Naive thymus-derived CD8-positive, alpha-beta T cell (primary cell): ENCODE measurements around the gene ATG2B. TPM values are rescaled to one million over a fixed set of nuclear protein-coding genes. Genes with fewer than 3 reads are reported as not detected.

ENCODE experiments used
- ATAC-seq, 2 donors: fragments of 150-1000 bp; cut with Tn5 transposase in 1 of 2; sonication (Bioruptor Pico), chemical (Tn5 transposase) in 1 of 2; 1 replicate in 1 of 2; 2 replicates in 1 of 2; pipeline ENCODE4 v1.10.0; 2021; ENCODE audit warnings: mild to moderate bottlenecking in 2 of 2, moderate library complexity in 2 of 2
- POLR2A ChIA-PET: fragments of 350-600 bp; sonication (Branson Sonifier 250); formaldehyde crosslinking; loops from one replicate; lab custom pipeline; 2021; ENCODE audit warnings: antibody characterized with exemption; lab: Charles Lee
- DNase-seq, 10 donors: peaks; one replicate each; pipeline versions ENCODE4 v3.0.0 to v3.0.0-alpha.2; 2020 to 2022
- H3K27ac Mint-ChIP-seq, 10 donors: one replicate each; pipeline ENCODE4 v1.8.0; 2020 to 2022; ENCODE audit warnings: mild to moderate bottlenecking in 10 of 10, mixed read lengths in 10 of 10, moderate library complexity in 4 of 10, inconsistent platforms in 1 of 10
- H3K27me3 Mint-ChIP-seq, 5 donors: one replicate each; pipeline ENCODE4 v1.8.0; 2021 to 2022; ENCODE audit warnings: mixed read lengths in 5 of 5
- H3K36me3 Mint-ChIP-seq, 3 donors: one replicate each; pipeline ENCODE4 v1.8.0; 2020 to 2022; ENCODE audit warnings: mixed read lengths in 3 of 3, mild to moderate bottlenecking in 2 of 3, inconsistent platforms in 1 of 3
- H3K4me1 Mint-ChIP-seq, 4 donors: one replicate each; pipeline ENCODE4 v1.8.0; 2021 to 2022; ENCODE audit warnings: mixed read lengths in 4 of 4
- H3K4me3 Mint-ChIP-seq, 10 donors: one replicate each; pipeline ENCODE4 v1.8.0; 2020 to 2022; ENCODE audit warnings: mild to moderate bottlenecking in 10 of 10, mixed read lengths in 10 of 10, moderate library complexity in 6 of 10, inconsistent platforms in 1 of 10
- H3K9me3 Mint-ChIP-seq, 9 donors: one replicate each; pipeline ENCODE4 v1.8.0; 2020 to 2022; ENCODE audit warnings: mixed read lengths in 9 of 9, mild to moderate bottlenecking in 3 of 9, inconsistent platforms in 1 of 9, moderate library complexity in 1 of 9
- polyA plus RNA-seq, 3 donors: library from polyadenylated mRNA; unstranded; fragments of 300-500 nt; fragmentation: Illumina TruSeq; gene quantifications; one replicate each; pipeline ENCODE4 v1.2.3, GENCODE V29; 2021
- total RNA-seq, 8 experiments: library from RNA in 2 of 8; stranded (reverse) in 2 of 8; gene quantifications; one replicate each; pipeline ENCODE4 v1.2.3 and lab custom pipeline; 2021 to 2026

The ATG2B gene
- total and polyA plus RNA-seq, 5 experiments from 2014 or later, result 0.96 to 32.1 (median 2.0) TPM

GRCh38 chr14:96338551-96338950 is 24.6 kb downstream of the ATG2B start:
- POLR2A ChIA-PET, result no interaction called here
- peaks cover 0 to 2% (median 0%) of the 10 kb centered on the region in 4 donors for H3K4me1 Mint-ChIP-seq
- no peaks in the 10 kb centered on the region for H3K9me3 Mint-ChIP-seq
- no peak for ATAC-seq
- H3K27ac Mint-ChIP-seq, result no peak overlapping the region
- H3K4me3 Mint-ChIP-seq, result no peak overlapping the region
- no peak for DNase-seq
- peaks cover 4 to 72% (median 24%) of the 10 kb centered on the region in 3 donors for H3K36me3 Mint-ChIP-seq
- no peaks in the 10 kb centered on the region for H3K27me3 Mint-ChIP-seq

- H3K4me3 Mint-ChIP-seq, result no peak overlapping the region
- POLR2A ChIA-PET, result no interaction called here
- H3K9me3 Mint-ChIP-seq, result no peaks in the 10 kb centered on the region
- ATAC-seq (no peak), DNase-seq (no peak)
- no peaks in the 10 kb centered on the region for H3K27me3 Mint-ChIP-seq
- H3K27ac Mint-ChIP-seq, result no peak overlapping the region
- peaks cover 0 to 2% (median 0%) of the 10 kb centered on the region in 4 donors for H3K4me1 Mint-ChIP-seq
- H3K36me3 Mint-ChIP-seq, result peaks cover 4 to 70% (median 14%) of the 10 kb centered on the region in 3 donors
Measured at GRCh38 chr14:96324219-96324618, 38.9 kb downstream of the ATG2B start.

GRCh38 chr14:96320605-96321004 is 42.5 kb downstream of the ATG2B start:
- Mint-ChIP-seq H3K27ac (peak overlapping the region in 1 of 10 donors; percentile 81), H3K4me1 (no peaks in the 10 kb centered on the region), H3K9me3 (no peaks in the 10 kb centered on the region), H3K36me3 (peaks cover 9 to 84% (median 30%) of the 10 kb centered on the region in 3 donors), H3K27me3 (no peaks in the 10 kb centered on the region), H3K4me3 (no peak overlapping the region)
- POLR2A ChIA-PET, result no interaction called here
- ATAC-seq (no peak), DNase-seq (no peak)

- Mint-ChIP-seq H3K36me3 (peaks cover 9 to 84% (median 35%) of the 10 kb centered on the region in 3 donors), H3K9me3 (no peaks in the 10 kb centered on the region), H3K4me3 (no peak overlapping the region), H3K27me3 (no peaks in the 10 kb centered on the region), H3K27ac (no peak overlapping the region), H3K4me1 (no peaks in the 10 kb centered on the region)
- DNase-seq, result no peak
- POLR2A ChIA-PET, result no interaction called here
- ATAC-seq, result no peak
Measured at GRCh38 chr14:96318836-96319235, 44.3 kb downstream of the ATG2B start.

- peaks cover 9 to 82% (median 34%) of the 10 kb centered on the region in 3 donors for H3K36me3 Mint-ChIP-seq
- H3K4me3 Mint-ChIP-seq, result no peak overlapping the region
- ATAC-seq (no peak), DNase-seq (no peak)
- H3K27ac Mint-ChIP-seq, result no peak overlapping the region
- H3K27me3 Mint-ChIP-seq, result no peaks in the 10 kb centered on the region
- H3K4me1 Mint-ChIP-seq, result no peaks in the 10 kb centered on the region
- POLR2A ChIA-PET, result no interaction called here
- H3K9me3 Mint-ChIP-seq, result no peaks in the 10 kb centered on the region
Measured at GRCh38 chr14:96316087-96316486, 47.1 kb downstream of the ATG2B start.

GRCh38 chr14:96310906-96311305 is 52.2 kb downstream of the ATG2B start:
- Mint-ChIP-seq H3K27ac (no peak overlapping the region), H3K4me1 (no peaks in the 10 kb centered on the region), H3K4me3 (no peak overlapping the region), H3K27me3 (no peaks in the 10 kb centered on the region), H3K36me3 (peaks cover 11 to 88% (median 49%) of the 10 kb centered on the region in 3 donors), H3K9me3 (no peaks in the 10 kb centered on the region)
- DNase-seq, result no peak
- POLR2A ChIA-PET, result no interaction called here
- no peak for ATAC-seq

- POLR2A ChIA-PET, result no interaction called here
- Mint-ChIP-seq H3K4me1 (no peaks in the 10 kb centered on the region), H3K27ac (no peak overlapping the region), H3K36me3 (peaks cover 8 to 87% (median 43%) of the 10 kb centered on the region in 3 donors), H3K27me3 (no peaks in the 10 kb centered on the region), H3K4me3 (no peak overlapping the region), H3K9me3 (no peaks in the 10 kb centered on the region)
- ATAC-seq, result no peak
- peak in 1 of 10 donors; percentile 9 for DNase-seq
Measured at GRCh38 chr14:96309896-96310330, 53.2 kb downstream of the ATG2B start.

GRCh38 chr14:96309133-96309895 is 53.8 kb downstream of the ATG2B start:
- Mint-ChIP-seq H3K27ac (no peak overlapping the region), H3K36me3 (peaks cover 8 to 86% (median 40%) of the 10 kb centered on the region in 3 donors), H3K9me3 (no peaks in the 10 kb centered on the region), H3K4me1 (no peaks in the 10 kb centered on the region), H3K4me3 (no peak overlapping the region), H3K27me3 (no peaks in the 10 kb centered on the region)
- ATAC-seq, result no peak
- DNase-seq, result no peak
- POLR2A ChIA-PET, result no interaction called here

GRCh38 chr14:96307434-96307833 is 55.7 kb downstream of the ATG2B start:
- Mint-ChIP-seq H3K36me3 (peaks cover 5 to 83% (median 36%) of the 10 kb centered on the region in 3 donors), H3K27me3 (no peaks in the 10 kb centered on the region), H3K27ac (no peak overlapping the region), H3K9me3 (no peaks in the 10 kb centered on the region), H3K4me3 (no peak overlapping the region), H3K4me1 (no peaks in the 10 kb centered on the region)
- POLR2A ChIA-PET, result no interaction called here
- ATAC-seq (no peak), DNase-seq (no peak)

GRCh38 chr14:96304956-96305355 is 58.2 kb downstream of the ATG2B start:
- Mint-ChIP-seq H3K36me3 (peaks cover 0 to 80% (median 32%) of the 10 kb centered on the region in 3 donors), H3K9me3 (no peaks in the 10 kb centered on the region), H3K27me3 (no peaks in the 10 kb centered on the region), H3K27ac (peak overlapping the region in 1 of 10 donors; percentile 43), H3K4me3 (no peak overlapping the region), H3K4me1 (no peaks in the 10 kb centered on the region)
- ATAC-seq, result no peak
- POLR2A ChIA-PET, result no interaction called here
- no peak for DNase-seq

- Mint-ChIP-seq H3K4me1 (no peaks in the 10 kb centered on the region), H3K27ac (no peak overlapping the region), H3K9me3 (no peaks in the 10 kb centered on the region), H3K4me3 (no peak overlapping the region), H3K27me3 (no peaks in the 10 kb centered on the region), H3K36me3 (peaks cover 0 to 70% (median 27%) of the 10 kb centered on the region in 3 donors)
- DNase-seq, result no peak
- POLR2A ChIA-PET, result interaction anchor here (0.7 kb wide), 1 partner anchor 9 kb away, joined by 3 read pairs; no protein-coding TSS in a partner anchor
- no peak for ATAC-seq
Measured at GRCh38 chr14:96303981-96304380, 59.2 kb downstream of the ATG2B start.

GRCh38 chr14:96299441-96299840 is 63.7 kb downstream of the ATG2B start:
- Mint-ChIP-seq H3K9me3 (no peaks in the 10 kb centered on the region), H3K27ac (peak overlapping the region in 3 of 10 donors; percentile 2 to 61 (median 2)), H3K27me3 (no peaks in the 10 kb centered on the region), H3K36me3 (peaks cover under 1 to 45% (median 9%) of the 10 kb centered on the region in 3 donors), H3K4me3 (no peak overlapping the region), H3K4me1 (no peaks in the 10 kb centered on the region)
- ATAC-seq (no peak), DNase-seq (no peak)
- POLR2A ChIA-PET, result no interaction called here

GRCh38 chr14:96297997-96298515 is 65.1 kb downstream of the ATG2B start:
- Mint-ChIP-seq H3K36me3 (peaks cover 6 to 45% (median 11%) of the 10 kb centered on the region in 3 donors), H3K27me3 (no peaks in the 10 kb centered on the region), H3K4me1 (no peaks in the 10 kb centered on the region), H3K9me3 (no peaks in the 10 kb centered on the region), H3K27ac (peak overlapping the region in 1 of 10 donors; percentile 40), H3K4me3 (no peak overlapping the region)
- ATAC-seq (no peak), DNase-seq (no peak)
- POLR2A ChIA-PET, result no interaction called here
